K562 (cell line): ENCODE measurements around the gene EML1. TPM values are rescaled to one million over a fixed set of nuclear protein-coding genes. Genes with fewer than 3 reads are reported as not detected.

Experiments
- ATAC-seq: fragments of 200-7000 bp; cut with Tn5 transposase; 3 replicates; pipeline ENCODE4 v1.9.1; 2020; ENCODE audit warnings: moderate library complexity
- BruUV-seq: library from RNA; stranded (reverse); fragments of 400-500 nt; replicated peaks from 2 replicates; lab custom pipeline; 2021; lab: Mats Ljungman, UMichigan
- CTCF ChIA-PET: fragments of 300-600 bp; formaldehyde crosslinking; extraction: SDS; loops from one replicate; lab custom pipeline; 2021; ENCODE audit warnings: low intra/inter-chr PET ratio; lab: Yijun Ruan, JAX
- POLR2A ChIA-PET: fragments of 300-600, 350-650 bp; sonication (Branson Sonifier 250); formaldehyde crosslinking; extraction: SDS; loops from one replicate; lab custom pipeline; 2021; ENCODE audit warnings: antibody characterized with exemption, inconsistent platforms; lab: Yijun Ruan, JAX
- DNase-seq, 4 experiments: peaks; one replicate each; pipeline versions ENCODE4 v3.0.0 to v3.0.0-alpha.2; 2011 to 2018; ENCODE audit warnings: low spot score in 3 of 4, mixed read lengths in 3 of 4; ENCODE audit errors: extremely low read depth in 1 of 4
- FAIRE-seq: peaks from 2 replicates; lab custom pipeline; 2011; peaks lifted over from hg19 to GRCh38; lab: Jason Lieb, UNC
- H2AFZ ChIP-seq: 2 replicates; pipeline ENCODE4 v1.6.0; 2011; ENCODE audit warnings: low read depth, low read length, control low read depth, inconsistent platforms
- H3K27ac ChIP-seq: fragments of 200-600 bp; 3 replicates; pipeline ENCODE4 v1.8.0; 2011; ENCODE audit warnings: low read depth, mild to moderate bottlenecking, control low read depth, inconsistent platforms, low read length, moderate library complexity, mixed read lengths; ENCODE audit errors: extremely low read depth
- H3K27me3 ChIP-seq, 2 experiments: fragments of 300-600 bp in 1 of 2; 2 replicates in 1 of 2; 3 replicates in 1 of 2; pipeline versions ENCODE4 v1.6.0 to v1.8.0; 2011; ENCODE audit warnings: inconsistent platforms in 2 of 2, low read length in 2 of 2, mild to moderate bottlenecking in 1 of 2, mixed read lengths in 1 of 2, moderate library complexity in 1 of 2; ENCODE audit not compliant: control insufficient read depth in 2 of 2, insufficient read depth in 2 of 2
- H3K36me3 ChIP-seq: fragments of 300-600 bp; 3 replicates; pipeline ENCODE4 v1.8.0; 2011; ENCODE audit warnings: mild to moderate bottlenecking, low read length, inconsistent platforms; ENCODE audit not compliant: control insufficient read depth, insufficient read depth
- H3K4me1 ChIP-seq, 2 experiments: fragments of 200-600 bp in 1 of 2; replicated peaks in 1 of 2; 2 replicates in 1 of 2; 3 replicates in 1 of 2; pipeline versions ENCODE4 v1.5.1 to v1.8.0; 2011; ENCODE audit warnings: inconsistent platforms in 2 of 2, low read length in 2 of 2, mild to moderate bottlenecking in 1 of 2, mixed read lengths in 1 of 2, moderate library complexity in 1 of 2; ENCODE audit not compliant: control insufficient read depth in 2 of 2, insufficient read depth in 2 of 2
- H3K4me2 ChIP-seq: 2 replicates; pipeline ENCODE4 v1.6.1; 2011; ENCODE audit warnings: low read length, control low read depth, inconsistent platforms, mixed read lengths; ENCODE audit not compliant: insufficient read depth
- H3K4me3 ChIP-seq: fragments of 200-600 bp; sonication (generic), shearing (Covaris generic); 2 replicates; pipeline ENCODE4 v1.5.1; 2016; ENCODE audit warnings: control low read depth, inconsistent platforms
- H3K79me2 ChIP-seq: fragments of 200-600 bp; 3 replicates; pipeline ENCODE4 v1.8.0; 2011; ENCODE audit warnings: low read length, inconsistent platforms; ENCODE audit not compliant: control insufficient read depth, insufficient read depth
- H3K9ac ChIP-seq, 2 experiments: 2 replicates each; pipeline versions ENCODE4 v1.6.0 to v1.6.1; 2011; ENCODE audit warnings: low read depth in 2 of 2, low read length in 2 of 2, control low read depth in 1 of 2, inconsistent platforms in 1 of 2, mild to moderate bottlenecking in 1 of 2, mixed read lengths in 1 of 2; ENCODE audit not compliant: insufficient read depth in 1 of 2
- H3K9me1 ChIP-seq: one replicate; pipeline ENCODE4 v1.6.0; 2011; ENCODE audit warnings: inconsistent platforms, mild to moderate bottlenecking, low read length, moderate library complexity; ENCODE audit not compliant: control insufficient read depth, insufficient read depth
- H3K9me3 ChIP-seq: replicated peaks from 2 replicates; pipeline ENCODE4 v1.5.1; 2011; ENCODE audit warnings: low read depth, low read length, inconsistent platforms; ENCODE audit not compliant: control insufficient read depth, insufficient read depth
- H4K20me1 ChIP-seq: replicated peaks from 2 replicates; pipeline ENCODE4 v1.6.1; 2011; ENCODE audit warnings: low read length, inconsistent platforms, mixed read lengths; ENCODE audit not compliant: control insufficient read depth, insufficient read depth
- PBX2 ChIP-seq, 2 experiments: IDR thresholded peaks in 1 of 2; conservative IDR thresholded peaks in 1 of 2; 2 replicates each; pipeline ENCODE4 v1.6.1; 2016; ENCODE audit warnings: low read depth in 2 of 2, mild to moderate bottlenecking in 1 of 2, missing compliant biosample characterization in 1 of 2, missing genetic modification characterization in 1 of 2, moderate library complexity in 1 of 2
- SIN3A ChIP-seq, 2 experiments: fragments of 150-350 bp in 1 of 2; IDR thresholded peaks; 2 replicates each; pipeline ENCODE4 v1.6.1; 2011 to 2016; ENCODE audit warnings: borderline replicate concordance in 2 of 2, low read depth in 2 of 2, low read length in 2 of 2, mild to moderate bottlenecking in 2 of 2, moderate library complexity in 2 of 2; ENCODE audit not compliant: control insufficient read depth in 1 of 2
- WGBS: fragments of 100-300 bp; shearing (Covaris generic); methylation state at CpG from one replicate; pipeline ENCODE4 v1.1.6; 2016; ENCODE audit warnings: low coverage, mixed read lengths; ENCODE audit not compliant: insufficient coverage; ENCODE audit errors: missing lambda C conversion rate; 5-methylcytosine and 5-hydroxymethylcytosine counted together
- in situ Hi-C: fragments of 300-500 bp; cut with MboI; formaldehyde crosslinking; loops from 4 replicates; pipeline ENCODE4 v1.15.0; 2018; ENCODE audit warnings: inconsistent platforms, mixed read lengths
- intact Hi-C: fragments of 100-400 bp; cut with micrococcal nuclease; formaldehyde crosslinking; loops from 2 replicates; pipeline ENCODE4 v1.14.2; 2022
- polyA plus RNA-seq, 8 experiments: library from polyadenylated mRNA; depleted of rRNA in 4 of 8; stranded (reverse) in 5 of 8; unstranded in 3 of 8; fragments of >200 nt; fragmentation: Nextera tagmentation in 2 of 8; fragmentation: Illumina TruSeq in 1 of 8; extraction: Ambion mirVana in 2 of 8; extraction: Trizol in 1 of 8; gene quantifications; 2 replicates each; pipeline versions ENCODE4 v1.2.1 to v1.2.3, GENCODE V29; 2011 to 2014; ENCODE audit warnings: inconsistent platforms in 1 of 8, missing spikeins in 1 of 8
- total RNA-seq, 7 experiments: library from RNA; depleted of rRNA in 6 of 7; stranded (reverse); fragments of >200 nt in 6 of 7; fragmentation: Illumina TruSeq in 2 of 7; extraction: Trizol in 2 of 7; gene quantifications; 2 replicates each; pipeline versions ENCODE4 v1.2.1 to v1.2.3, GENCODE V29; 2011 to 2021; ENCODE audit warnings: low replicate concordance in 1 of 7

EML1 gene
- total and polyA plus RNA-seq, 9 of the 15 experiments (the other 6 are each of a cell fraction or from before 2014, with no cell fraction given): 0.01 to 0.35 (median 0.07) TPM; not detected in 2

DNA sequence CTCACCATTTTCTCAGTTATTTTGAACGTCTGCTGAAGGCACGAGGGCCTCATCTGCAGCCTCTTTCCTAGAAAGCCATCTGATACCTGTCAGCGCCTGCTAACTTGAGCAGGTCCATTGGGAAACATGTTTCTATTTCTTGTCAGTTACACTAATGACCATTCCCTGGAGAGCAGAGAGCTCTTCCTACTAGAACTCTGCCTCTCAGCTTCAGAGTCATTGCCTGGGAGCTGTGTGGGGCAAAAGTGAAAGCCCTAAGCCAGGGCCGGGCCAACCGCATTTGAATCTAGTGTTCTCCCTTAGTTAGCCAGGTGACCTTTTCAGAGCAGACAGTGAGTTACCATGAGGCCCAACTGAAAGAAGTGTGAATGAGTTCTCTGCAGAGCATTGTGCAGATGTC is 135.8 kb downstream of the EML1 start:
- Histone ChIP-seq H4K20me1 (no peaks in the 10 kb centered on the region), H3K4me1 (no peaks in the 10 kb centered on the region)
- CTCF ChIA-PET: no interaction called here
- in situ Hi-C loops: no loop called here
- FAIRE-seq: no peak
- TF ChIP-seq PBX2 (CRISPR knock-in tag; IDR thresholded peaks at IDR 0.05; ENCODE audit: low read depth) (no peak), PBX2 (tag; conservative IDR thresholded peaks at IDR 0.05; ENCODE audit: low read depth) (peak; percentile 46; the same call in 1 of the 2 replicates), SIN3A (IDR thresholded peaks at IDR 0.05; ENCODE audit: borderline replicate concordance in 2 of 2, control insufficient read depth in 1 of 2, low read depth in 2 of 2, low read length in 2 of 2) (no peak)
- TF ChIP-seq, all 486 proteins: peak for 1
- Histone ChIP-seq H3K27ac (no peak overlapping the region), H3K27me3 (peaks cover 3 to 43% of the 10 kb centered on the region in 2 experiments; a peak in 4 of 5 replicates), H3K4me3 (no peak overlapping the region), H3K36me3 (no peaks in the 10 kb centered on the region), H3K4me2 (no peak overlapping the region), H3K9me1 (no peaks in the 10 kb centered on the region), H3K79me2 (no peaks in the 10 kb centered on the region), H2AFZ (no peak overlapping the region), H3K9me3 (no peaks in the 10 kb centered on the region), H3K9ac (no peak overlapping the region)
- 0% methylated on average over 5 of the region's 5 CpGs for WGBS
- no TSS peak for BruUV-seq
- POLR2A ChIA-PET: no interaction called here
- DNase-seq: no peak
- no peak for ATAC-seq
- intact Hi-C loops: no loop called here
